K562 (cell line): ENCODE measurements around the gene AMZ1. TPM values are rescaled to one million over a fixed set of nuclear protein-coding genes. Genes with fewer than 3 reads are reported as not detected.
A peak's percentile ranks its signal among the peaks of the same experiment; 100 is the strongest.

Experiments
- ARID1B ChIP-seq: fragments of 450-650 bp; IDR thresholded peaks from 2 replicates; pipeline ENCODE4 v1.6.1; 2016; ENCODE audit warnings: antibody characterized with exemption, mild to moderate bottlenecking, inconsistent platforms
- ATF7 ChIP-seq: fragments of 450-650 bp; IDR thresholded peaks from 2 replicates; pipeline ENCODE4 v1.7.1; 2014; ENCODE audit warnings: mild to moderate bottlenecking, moderate library complexity
- CBFA2T2 ChIP-seq: fragments of 450-650 bp; conservative IDR thresholded peaks from 2 replicates; pipeline ENCODE4 v1.6.1; 2017; ENCODE audit warnings: mild to moderate bottlenecking
- EWSR1 ChIP-seq: fragments of 450-650 bp; IDR thresholded peaks from 2 replicates; pipeline ENCODE4 v1.6.1; 2018; ENCODE audit warnings: borderline replicate concordance, mild to moderate bottlenecking, low read depth, moderate library complexity; ENCODE audit not compliant: partially characterized antibody
- GABPA ChIP-seq: fragments of 200-800 bp; sonication (Bioruptor generic); conservative IDR thresholded peaks from 2 replicates; pipeline ENCODE4 v1.6.1; 2016; ENCODE audit warnings: low read depth, missing genetic modification characterization, missing compliant biosample characterization
- GABPB1 ChIP-seq: sonication (generic); formaldehyde crosslinking; IDR thresholded peaks from 2 replicates; pipeline ENCODE4 v1.8.0; 2022; ENCODE audit warnings: mild to moderate bottlenecking, missing genetic modification reagents
- GATA2 ChIP-seq: sonication (generic); formaldehyde crosslinking; IDR thresholded peaks from 2 replicates; pipeline ENCODE4 v1.4.0; 2020; ENCODE audit warnings: mild to moderate bottlenecking, missing genetic modification reagents
- KLF1 ChIP-seq: fragments of 450-650 bp; IDR thresholded peaks from 2 replicates; pipeline ENCODE4 v1.6.1; 2016; ENCODE audit warnings: missing genetic modification characterization, missing compliant biosample characterization
- MCM2 ChIP-seq: fragments of 450-650 bp; IDR thresholded peaks from 2 replicates; pipeline ENCODE4 v1.6.1; 2017; ENCODE audit warnings: low read depth, mild to moderate bottlenecking
- MTF1 ChIP-seq: fragments of 250-450 bp; sonication (Bioruptor Pico); IDR thresholded peaks from 2 replicates; pipeline ENCODE4 v1.9.0; 2021; ENCODE audit warnings: moderate library complexity, mild to moderate bottlenecking, inconsistent platforms, borderline replicate concordance
- PHTF2 ChIP-seq: fragments of 250-450 bp; sonication (Bioruptor Pico); IDR thresholded peaks from 2 replicates; pipeline ENCODE4 v1.5.0; 2021; ENCODE audit warnings: mild to moderate bottlenecking
- PTRF ChIP-seq: fragments of 450-650 bp; IDR thresholded peaks from 2 replicates; pipeline ENCODE4 v1.6.1; 2016; ENCODE audit warnings: mild to moderate bottlenecking, missing genetic modification characterization, missing compliant biosample characterization
- STAT5B ChIP-seq: fragments of 250-450 bp; sonication (Bioruptor Pico); IDR thresholded peaks from 2 replicates; pipeline ENCODE4 v1.8.0; 2021; ENCODE audit warnings: mild to moderate bottlenecking, inconsistent platforms
- TRIM28 ChIP-seq: fragments of 450-650 bp; IDR thresholded peaks from 2 replicates; pipeline ENCODE4 v1.6.1; 2017
- ZBTB12 ChIP-seq: fragments of 250-450 bp; sonication (Bioruptor Pico); IDR thresholded peaks from 2 replicates; pipeline ENCODE4 v1.4.0; 2020
- ZNF263 ChIP-seq: sonication (generic); formaldehyde crosslinking; IDR thresholded peaks from 2 replicates; pipeline ENCODE4 v1.8.0; 2022; ENCODE audit warnings: mild to moderate bottlenecking, missing genetic modification reagents, borderline replicate concordance
- ZNF277 ChIP-seq: fragments of 250-450 bp; sonication (Bioruptor Pico); IDR thresholded peaks from 2 replicates; pipeline ENCODE4 v1.8.0; 2022; ENCODE audit warnings: inconsistent platforms, mild to moderate bottlenecking, moderate library complexity, borderline replicate concordance
- ZNF436 ChIP-seq: fragments of 250-450, 450-650 bp; sonication (Bioruptor Pico); formaldehyde crosslinking; IDR thresholded peaks from 2 replicates; pipeline ENCODE4 v1.7.0; 2020; ENCODE audit warnings: mild to moderate bottlenecking
- ZNF512 ChIP-seq: IDR thresholded peaks from 2 replicates; pipeline ENCODE4 v1.6.1; 2016; ENCODE audit warnings: missing genetic modification characterization, missing compliant biosample characterization
- ZNF785 ChIP-seq: fragments of 250-450 bp; sonication (Bioruptor Pico); IDR thresholded peaks from 2 replicates; pipeline ENCODE4 v1.4.0; 2020; ENCODE audit warnings: mild to moderate bottlenecking
- polyA plus RNA-seq, 8 experiments: library from polyadenylated mRNA; depleted of rRNA in 4 of 8; stranded (reverse) in 5 of 8; unstranded in 3 of 8; fragments of >200 nt; fragmentation: Nextera tagmentation in 2 of 8; fragmentation: Illumina TruSeq in 1 of 8; extraction: Ambion mirVana in 2 of 8; extraction: Trizol in 1 of 8; gene quantifications; 2 replicates each; pipeline versions ENCODE4 v1.2.1 to v1.2.3, GENCODE V29; 2011 to 2014; ENCODE audit warnings: inconsistent platforms in 1 of 8, missing spikeins in 1 of 8
- total RNA-seq, 7 experiments: library from RNA; depleted of rRNA in 6 of 7; stranded (reverse); fragments of >200 nt in 6 of 7; fragmentation: Illumina TruSeq in 2 of 7; extraction: Trizol in 2 of 7; gene quantifications; 2 replicates each; pipeline versions ENCODE4 v1.2.1 to v1.2.3, GENCODE V29; 2011 to 2021; ENCODE audit warnings: low replicate concordance in 1 of 7
- TF ChIP-seq, protein P1 (sequence below), 2 experiments: fragments of 450-650 bp in 1 of 2; sonication (generic) in 1 of 2; formaldehyde crosslinking in 1 of 2; IDR thresholded peaks in 1 of 2; conservative IDR thresholded peaks in 1 of 2; 2 replicates each; pipeline versions ENCODE4 v1.6.1 to v1.8.1; 2016 to 2023; ENCODE audit warnings: mild to moderate bottlenecking in 2 of 2, moderate library complexity in 2 of 2, inconsistent platforms in 1 of 2, missing genetic modification reagents in 1 of 2
- TF ChIP-seq, protein P2 (sequence below), 2 experiments: IDR thresholded peaks; 2 replicates each; pipeline ENCODE4 v1.6.1; 2011; ENCODE audit warnings: borderline replicate concordance in 1 of 2, control low read depth in 1 of 2, low read depth in 1 of 2, low read length in 1 of 2, mild to moderate bottlenecking in 1 of 2, mixed read lengths in 1 of 2, moderate library complexity in 1 of 2; ENCODE audit not compliant: insufficient read depth in 1 of 2, insufficient read length in 1 of 2, poor library complexity in 1 of 2, severe bottlenecking in 1 of 2; ENCODE audit errors: extremely low read depth in 1 of 2

The AMZ1 gene
- total and polyA plus RNA-seq, 9 of the 15 experiments (the other 6 are each of a cell fraction or from before 2014, with no cell fraction given) = not detected

DNA sequence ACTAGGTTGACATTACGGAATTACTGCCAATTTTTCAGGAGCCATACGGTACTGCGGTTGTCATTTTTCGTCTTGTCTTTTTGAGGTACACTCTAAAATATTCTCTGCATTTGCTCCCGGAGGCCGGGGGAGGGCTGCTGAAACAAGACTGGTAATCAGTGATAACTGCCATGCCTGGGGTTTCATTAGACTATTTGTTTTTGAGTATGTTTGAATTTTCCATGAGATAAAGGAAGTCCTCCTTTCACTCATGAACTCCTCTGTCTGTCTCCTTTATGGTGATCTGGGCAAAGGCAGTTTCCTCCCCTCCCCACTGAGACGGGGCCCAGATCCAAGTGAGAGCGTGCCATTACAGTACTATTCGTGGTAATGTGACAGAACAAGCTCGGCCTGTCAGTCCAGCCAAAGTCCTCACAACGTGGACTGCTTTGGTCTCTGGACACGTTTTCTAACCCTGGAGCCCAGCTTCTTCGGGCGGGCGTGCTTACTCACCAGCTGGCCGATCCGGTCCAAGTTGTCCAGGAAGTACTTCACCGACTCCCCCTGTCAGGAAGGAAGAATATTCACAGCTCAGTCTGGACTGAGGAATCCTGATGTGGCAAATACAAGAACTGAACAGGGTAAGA, 45.1 kb downstream of the AMZ1 start (continued):
- TF ChIP-seq ZNF277 (CRISPR knock-in tag) (no peak), STAT5B (CRISPR knock-in tag) (no peak), GATA2 (peak; percentile 46; the same call in 1 of the 2 replicates), EWSR1 (no peak), CBFA2T2 (peak; percentile 37; the same call in 1 of the 2 replicates), ARID1B (peak; percentile 72), PHTF2 (CRISPR knock-in tag) (no peak), MCM2 (no peak), MTF1 (no peak), ZNF263 (CRISPR knock-in tag) (peak; percentile 46; the same call in 1 of the 2 replicates), GABPB1 (CRISPR knock-in tag) (peak; percentile 52; the same call in 1 of the 2 replicates), ZNF512 (tag) (no peak), TRIM28 (peak; percentile 59; the same call in 1 of the 2 replicates), KLF1 (tag) (no peak), GABPA (peak; percentile 54; the same call in 1 of the 2 replicates), ZNF785 (CRISPR knock-in tag) (no peak), ATF7 (peak; percentile 70), ZNF436 (CRISPR knock-in tag) (no peak), PTRF (no peak), ZBTB12 (CRISPR knock-in tag) (no peak)
- TF ChIP-seq, protein P1, sequence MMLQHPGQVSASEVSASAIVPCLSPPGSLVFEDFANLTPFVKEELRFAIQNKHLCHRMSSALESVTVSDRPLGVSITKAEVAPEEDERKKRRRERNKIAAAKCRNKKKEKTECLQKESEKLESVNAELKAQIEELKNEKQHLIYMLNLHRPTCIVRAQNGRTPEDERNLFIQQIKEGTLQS (IDR thresholded peaks at IDR 0.05) = peak; percentile 48; the same call in 1 of the 2 replicates
- TF ChIP-seq, protein P1 (CRISPR knock-in tag; conservative IDR thresholded peaks at IDR 0.05) = no peak
- TF ChIP-seq, protein P2, sequence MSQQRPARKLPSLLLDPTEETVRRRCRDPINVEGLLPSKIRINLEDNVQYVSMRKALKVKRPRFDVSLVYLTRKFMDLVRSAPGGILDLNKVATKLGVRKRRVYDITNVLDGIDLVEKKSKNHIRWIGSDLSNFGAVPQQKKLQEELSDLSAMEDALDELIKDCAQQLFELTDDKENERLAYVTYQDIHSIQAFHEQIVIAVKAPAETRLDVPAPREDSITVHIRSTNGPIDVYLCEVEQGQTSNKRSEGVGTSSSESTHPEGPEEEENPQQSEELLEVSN (IDR thresholded peaks at IDR 0.05; ENCODE audit: borderline replicate concordance in 1 of 2, extremely low read depth in 1 of 2, insufficient read depth in 1 of 2, insufficient read length in 1 of 2, low read depth in 1 of 2, low read length in 1 of 2, poor library complexity in 1 of 2, severe bottlenecking in 1 of 2) = peak in 1 of 2 experiments; percentile 46
